HEK293 (cell line): Measurements from ENCODE around the gene HTRA2.

Experiments used
- CTCF ChIA-PET: fragments of 350-600 bp; formaldehyde crosslinking; extraction: SDS; loops from one replicate; lab custom pipeline; 2021; ENCODE audit warnings: antibody characterized with exemption; lab: Yijun Ruan, JAX
- POLR2A ChIA-PET: fragments of 300-600 bp; formaldehyde crosslinking; extraction: SDS; loops from one replicate; lab custom pipeline; 2020; ENCODE audit warnings: antibody characterized with exemption, inconsistent platforms; lab: Yijun Ruan, JAX
- H3K27ac ChIP-seq: fragments of 200-500 bp; sonication (Bioruptor generic); 2 replicates; pipeline ENCODE4 v1.5.1; 2014; ENCODE audit warnings: low read depth, low read length, control low read depth, inconsistent platforms; ENCODE audit errors: extremely low read depth
- H3K36me3 ChIP-seq, 2 experiments: fragments of 200-500 bp in 1 of 2; sonication (Bioruptor generic) in 1 of 2; 1 replicate in 1 of 2; 2 replicates in 1 of 2; pipeline ENCODE4 v1.5.1; 2014 to 2017; ENCODE audit warnings: inconsistent platforms in 2 of 2, low read length in 2 of 2; ENCODE audit not compliant: control insufficient read depth in 2 of 2, insufficient read depth in 1 of 2
- H3K4me1 ChIP-seq: fragments of 200-500 bp; sonication (Bioruptor generic); 2 replicates; pipeline ENCODE4 v1.5.1; 2014; ENCODE audit warnings: mild to moderate bottlenecking, low read length, inconsistent platforms; ENCODE audit not compliant: control insufficient read depth, insufficient read depth
- H3K4me3 ChIP-seq: 2 replicates; pipeline ENCODE4 v1.5.1; 2011; ENCODE audit warnings: low read depth, mild to moderate bottlenecking, control low read depth, low read length, moderate library complexity
- H3K9me3 ChIP-seq: fragments of 200-500 bp; sonication (Bioruptor generic); 2 replicates; pipeline ENCODE4 v1.5.1; 2014; ENCODE audit warnings: low read depth, low read length, inconsistent platforms; ENCODE audit not compliant: control insufficient read depth, insufficient read depth
- GLI2 ChIP-seq: fragments of 450-650 bp; formaldehyde crosslinking; IDR thresholded peaks from 2 replicates; pipeline ENCODE4; 2017; ENCODE audit warnings: missing biosample characterization, missing genetic modification characterization, low read depth, borderline replicate concordance
- GLIS2 ChIP-seq: fragments of 450-650 bp; formaldehyde crosslinking; IDR thresholded peaks from 2 replicates; pipeline ENCODE4 v1.5.1; 2016; ENCODE audit warnings: missing biosample characterization, missing genetic modification characterization
- INSM2 ChIP-seq: fragments of 450-650 bp; formaldehyde crosslinking; IDR thresholded peaks from 2 replicates; pipeline ENCODE4 v1.5.1; 2016; ENCODE audit warnings: missing biosample characterization, missing genetic modification characterization
- PBX3 ChIP-seq: sonication (generic); formaldehyde crosslinking; IDR thresholded peaks from 2 replicates; pipeline ENCODE4 v1.8.1; 2022; ENCODE audit warnings: mild to moderate bottlenecking, moderate library complexity, missing genetic modification reagents
- PRDM10 ChIP-seq: fragments of 450-650 bp; formaldehyde crosslinking; IDR thresholded peaks from 2 replicates; pipeline ENCODE4 v1.5.1; 2016; ENCODE audit warnings: missing biosample characterization, missing genetic modification characterization
- PRDM2 ChIP-seq: fragments of 450-650 bp; formaldehyde crosslinking; IDR thresholded peaks from 2 replicates; pipeline ENCODE4 v1.5.1; 2016; ENCODE audit warnings: missing biosample characterization, missing genetic modification characterization, borderline replicate concordance
- PRDM6 ChIP-seq: fragments of 450-650 bp; formaldehyde crosslinking; IDR thresholded peaks from 2 replicates; pipeline ENCODE4 v1.5.1; 2017; ENCODE audit warnings: missing biosample characterization, missing genetic modification characterization
- SP2 ChIP-seq: fragments of 450-650 bp; formaldehyde crosslinking; IDR thresholded peaks from 2 replicates; pipeline ENCODE4 v1.5.1; 2016; ENCODE audit warnings: missing biosample characterization, missing genetic modification characterization
- ZBTB17 ChIP-seq: fragments of 450-650 bp; formaldehyde crosslinking; IDR thresholded peaks from 2 replicates; pipeline ENCODE4 v1.5.1; 2016; ENCODE audit warnings: missing biosample characterization, missing genetic modification characterization
- ZNF112 ChIP-seq: fragments of 450-650 bp; formaldehyde crosslinking; IDR thresholded peaks from 2 replicates; pipeline ENCODE4 v1.5.0; 2017; ENCODE audit warnings: missing biosample characterization, missing genetic modification characterization
- ZNF148 ChIP-seq: fragments of 450-650 bp; formaldehyde crosslinking; IDR thresholded peaks from 2 replicates; pipeline ENCODE4 v1.5.0; 2017; ENCODE audit warnings: missing biosample characterization, missing genetic modification characterization, borderline replicate concordance
- ZNF24 ChIP-seq: fragments of 450-650 bp; formaldehyde crosslinking; IDR thresholded peaks from 2 replicates; pipeline ENCODE4 v1.5.1; 2016; ENCODE audit warnings: missing biosample characterization, missing genetic modification characterization
- ZNF266 ChIP-seq: fragments of 450-650 bp; formaldehyde crosslinking; IDR thresholded peaks from 2 replicates; pipeline ENCODE4 v1.5.1; 2016; ENCODE audit warnings: missing biosample characterization, missing genetic modification characterization, low read depth
- ZNF350 ChIP-seq: fragments of 450-650 bp; formaldehyde crosslinking; IDR thresholded peaks from 2 replicates; pipeline ENCODE4 v1.5.0; 2017; ENCODE audit warnings: missing biosample characterization, mild to moderate bottlenecking, missing genetic modification characterization
- ZNF560 ChIP-seq: fragments of 450-650 bp; formaldehyde crosslinking; IDR thresholded peaks from 2 replicates; pipeline ENCODE4 v1.5.1; 2017; ENCODE audit warnings: missing biosample characterization, missing genetic modification characterization, borderline replicate concordance
- ZNF623 ChIP-seq: fragments of 450-650 bp; formaldehyde crosslinking; IDR thresholded peaks from 2 replicates; pipeline ENCODE4 v1.5.1; 2016; ENCODE audit warnings: missing biosample characterization, missing genetic modification characterization
- ZNF624 ChIP-seq: fragments of 450-650 bp; formaldehyde crosslinking; IDR thresholded peaks from 2 replicates; pipeline ENCODE4 v1.5.1; 2017; ENCODE audit warnings: missing biosample characterization, missing genetic modification characterization
- ZNF792 ChIP-seq: fragments of 450-650 bp; formaldehyde crosslinking; IDR thresholded peaks from 2 replicates; pipeline ENCODE4 v1.5.1; 2016; ENCODE audit warnings: missing biosample characterization, missing genetic modification characterization
- ZXDB ChIP-seq: fragments of 450-650 bp; formaldehyde crosslinking; IDR thresholded peaks from 2 replicates; pipeline ENCODE4 v1.5.1; 2016; ENCODE audit warnings: missing biosample characterization, missing genetic modification characterization

Gene HTRA2

GRCh38 chr2:74481961-74482800 is 47.6 kb upstream of the HTRA2 start:
- peak overlapping the region; percentile 92 for H3K4me3 ChIP-seq
- CTCF ChIA-PET = interaction anchor here (0.8 to 5.0 kb wide), 15 partner anchors 9 to 119 kb away, joined by 3 to 72 read pairs (median 4); partner anchors contain the start of genes AUP1, HTRA2 and MRPL53
- POLR2A ChIA-PET = interaction anchor here (0.8 to 4.0 kb wide), 19 partner anchors 10 to 745 kb away, joined by 3 to 37 read pairs (median 4); partner anchors contain the start of genes AUP1, DQX1, HTRA2 and INO80B
- peak; percentile 34; the same call in 1 of the 2 replicates for TF ChIP-seq ZBTB17 (tag by site-specific recombination)
- no peak for TF ChIP-seq ZNF792 (tag by site-specific recombination)
- TF ChIP-seq ZXDB (tag by site-specific recombination) = peak; percentile 0; the same call in 1 of the 2 replicates
- no peak for TF ChIP-seq ZNF624 (tag by site-specific recombination)
- TF ChIP-seq GLI2 (tag by site-specific recombination) = no peak
- no peak for TF ChIP-seq ZNF148 (tag by site-specific recombination)
- peak; percentile 78 for TF ChIP-seq PBX3 (CRISPR knock-in tag)
- TF ChIP-seq ZNF560 (tag by site-specific recombination) = no peak
- TF ChIP-seq INSM2 (tag by site-specific recombination) = no peak
- TF ChIP-seq ZNF350 = no peak
- peak; percentile 85 for TF ChIP-seq GLIS2
- no peak for TF ChIP-seq ZNF24 (tag by site-specific recombination)
- TF ChIP-seq PRDM6 (tag by site-specific recombination) = no peak
- no peak for TF ChIP-seq PRDM10
- TF ChIP-seq ZNF623 (tag by site-specific recombination) = no peak
- no peak for TF ChIP-seq ZNF112 (tag by site-specific recombination)
- peak; percentile 83; the same call in 1 of the 2 replicates for TF ChIP-seq PRDM2 (tag by site-specific recombination)
- no peak for TF ChIP-seq ZNF266 (tag by site-specific recombination)
- peak; percentile 23 for TF ChIP-seq SP2 (tag by site-specific recombination)

More at GRCh38 chr2:74481961-74482800, 47.6 kb upstream of the HTRA2 start:
- Histone ChIP-seq H3K27ac (peak overlapping the region; percentile 74), H3K9me3 (no peaks in the 10 kb centered on the region), H3K36me3 (peaks cover 50 to 54% of the 10 kb centered on the region in 2 experiments), H3K4me1 (no peaks in the 10 kb centered on the region)
